ENCODE results near the gene GID8.

- TF ChIP-seq TAF1 (IDR thresholded peaks at IDR 0.05; ENCODE audit: borderline replicate concordance, insufficient read depth, low read length) (no peak), REST (IDR thresholded peaks at IDR 0.05; ENCODE audit: insufficient read depth in 1 of 2, low read depth in 2 of 2, low read length in 2 of 2) (0 out of 4 replicates have a peak, but pooled peaks of 1 of the 2 experiments have one; percentile 37)
Measured at GRCh38 chr20:62971950-62972844, 34.2 kb downstream of the GID8 start.
